ENCODE data around the gene B3GALT2. TPM values are rescaled to one million over a fixed set of nuclear protein-coding genes. Genes with fewer than 3 reads are reported as not detected.

Gene B3GALT2
- total RNA-seq, 4 donors from 2014 or later: 0.08 to 0.58 (median 0.32) TPM; not detected in 1

DNA sequence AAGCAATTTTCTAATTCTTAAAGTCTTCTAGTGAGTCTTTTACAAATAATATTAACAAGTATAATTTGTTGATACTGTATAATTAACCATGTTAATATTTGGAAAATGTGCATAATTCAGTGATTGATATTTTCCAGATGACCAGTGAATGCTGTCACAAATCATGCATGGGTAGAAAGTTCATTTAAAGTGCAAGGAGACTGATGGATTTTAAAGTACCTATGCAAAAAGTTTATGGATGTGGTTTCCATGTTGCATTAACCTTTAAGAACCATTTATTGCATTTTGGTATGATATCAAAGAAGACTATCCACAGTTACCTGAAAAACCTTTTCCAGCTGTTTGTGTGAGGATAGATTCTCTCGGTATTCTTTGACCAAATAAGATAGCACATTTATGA is 41.4 kb downstream of the B3GALT2 start:
- WGBS, 2 donors: 80 to 91% methylated on average over 1 of the region's 1 CpG
- no peak for DNase-seq (ENCODE audit: low spot score in 2 of 2)
- no peak overlapping the region for H3K4me3 ChIP-seq (ENCODE audit: low read depth, poor library complexity, severe bottlenecking)
- intact Hi-C loops (cut with DNase I; ENCODE audit: low total_unique reads): no loop called here
- TF ChIP-seq, protein P1, sequence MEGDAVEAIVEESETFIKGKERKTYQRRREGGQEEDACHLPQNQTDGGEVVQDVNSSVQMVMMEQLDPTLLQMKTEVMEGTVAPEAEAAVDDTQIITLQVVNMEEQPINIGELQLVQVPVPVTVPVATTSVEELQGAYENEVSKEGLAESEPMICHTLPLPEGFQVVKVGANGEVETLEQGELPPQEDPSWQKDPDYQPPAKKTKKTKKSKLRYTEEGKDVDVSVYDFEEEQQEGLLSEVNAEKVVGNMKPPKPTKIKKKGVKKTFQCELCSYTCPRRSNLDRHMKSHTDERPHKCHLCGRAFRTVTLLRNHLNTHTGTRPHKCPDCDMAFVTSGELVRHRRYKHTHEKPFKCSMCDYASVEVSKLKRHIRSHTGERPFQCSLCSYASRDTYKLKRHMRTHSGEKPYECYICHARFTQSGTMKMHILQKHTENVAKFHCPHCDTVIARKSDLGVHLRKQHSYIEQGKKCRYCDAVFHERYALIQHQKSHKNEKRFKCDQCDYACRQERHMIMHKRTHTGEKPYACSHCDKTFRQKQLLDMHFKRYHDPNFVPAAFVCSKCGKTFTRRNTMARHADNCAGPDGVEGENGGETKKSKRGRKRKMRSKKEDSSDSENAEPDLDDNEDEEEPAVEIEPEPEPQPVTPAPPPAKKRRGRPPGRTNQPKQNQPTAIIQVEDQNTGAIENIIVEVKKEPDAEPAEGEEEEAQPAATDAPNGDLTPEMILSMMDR (IDR thresholded peaks at IDR 0.05): no peak
- TF ChIP-seq POLR2A (IDR thresholded peaks at IDR 0.05): no peak

DNA sequence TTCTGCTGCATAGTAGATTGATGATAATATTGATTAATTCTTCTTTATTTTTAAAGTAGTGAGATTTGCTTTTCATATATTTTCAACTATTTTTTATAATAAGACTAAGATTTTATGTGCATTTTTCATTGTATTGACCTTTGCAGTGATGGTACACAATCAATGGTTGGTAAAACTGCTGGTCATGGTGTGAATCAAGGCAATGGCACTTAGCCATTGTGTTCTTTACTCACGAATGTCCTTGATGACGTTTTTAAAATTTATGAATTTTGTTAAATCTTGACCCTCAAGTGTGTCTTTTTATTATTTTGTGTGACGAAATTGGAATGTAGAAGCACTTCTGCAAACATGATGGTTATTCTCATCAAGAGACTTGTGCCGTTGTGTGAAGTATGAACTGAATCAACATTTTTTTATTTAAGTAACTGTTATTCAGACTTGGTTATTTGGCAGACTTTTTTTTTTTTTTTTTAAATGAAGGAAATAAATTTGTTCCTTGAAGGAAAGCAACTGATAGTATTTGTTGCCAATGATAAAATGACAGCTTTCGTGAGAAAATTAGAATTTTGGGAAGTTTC is 42.0 kb downstream of the B3GALT2 start:
- intact Hi-C loops (cut with DNase I; ENCODE audit: low total_unique reads): no loop called here
- no peak for DNase-seq (ENCODE audit: low spot score in 2 of 2)
- TF ChIP-seq, protein P1 (IDR thresholded peaks at IDR 0.05): no peak
- TF ChIP-seq POLR2A (IDR thresholded peaks at IDR 0.05): no peak

DNA sequence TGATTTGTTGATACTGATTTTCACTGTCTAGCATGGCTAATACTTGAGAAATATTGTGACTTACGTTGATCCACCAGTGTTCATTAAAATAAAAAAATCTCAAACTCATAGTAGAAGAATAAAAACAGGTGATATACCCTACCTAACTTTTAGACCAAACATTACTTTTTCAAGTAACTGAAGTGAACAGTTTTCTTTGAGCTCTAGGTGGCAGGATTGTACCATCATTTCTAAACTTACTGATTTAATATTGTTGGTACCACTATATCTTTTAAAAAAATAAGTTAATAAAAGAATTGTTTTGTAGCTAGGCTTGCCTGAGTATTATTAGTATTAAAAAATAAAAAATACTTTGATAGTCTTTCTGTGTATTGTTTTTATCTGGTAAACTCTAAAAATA is 43.1 kb downstream of the B3GALT2 start:
- DNase-seq (ENCODE audit: low spot score in 2 of 2): no peak
- no peak for TF ChIP-seq POLR2A (IDR thresholded peaks at IDR 0.05)
- TF ChIP-seq, protein P1 (IDR thresholded peaks at IDR 0.05): no peak
- no peak overlapping the region for H3K4me3 ChIP-seq (ENCODE audit: low read depth, poor library complexity, severe bottlenecking)
- 81 to 86% methylated on average over 1 of the region's 1 CpG for WGBS, 2 donors
- intact Hi-C loops (cut with DNase I; ENCODE audit: low total_unique reads): no loop called here

More for the DNA sequence above, 42.0 kb downstream of the B3GALT2 start:
- H3K4me3 ChIP-seq (ENCODE audit: low read depth, poor library complexity, severe bottlenecking): no peak overlapping the region
- 74 to 78% methylated on average over 5 of the region's 5 CpGs for WGBS, 2 donors

DNA sequence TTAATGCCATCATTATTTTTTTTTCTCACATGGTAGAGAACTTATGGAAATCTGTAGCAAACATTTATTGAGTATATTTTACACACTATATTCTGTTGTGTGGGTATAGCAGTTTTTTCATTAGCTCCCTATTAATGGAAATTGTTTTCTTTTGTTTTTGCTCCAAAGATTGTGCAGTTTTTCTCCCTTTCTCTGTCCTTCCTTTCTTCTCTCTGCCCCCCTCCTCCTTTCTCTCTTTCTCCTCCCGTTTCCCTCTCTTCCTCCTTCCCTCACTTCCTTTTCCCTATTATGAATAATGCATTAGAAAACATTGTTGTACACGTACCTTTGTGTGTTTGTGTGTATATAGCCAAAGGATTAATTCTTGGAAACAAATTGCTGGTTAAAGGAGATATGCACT is 44.0 kb downstream of the B3GALT2 start:
- no peak for TF ChIP-seq POLR2A (IDR thresholded peaks at IDR 0.05)
- TF ChIP-seq, protein P1 (IDR thresholded peaks at IDR 0.05): no peak
- DNase-seq (ENCODE audit: low spot score in 2 of 2): no peak
- no peak overlapping the region for H3K4me3 ChIP-seq (ENCODE audit: low read depth, poor library complexity, severe bottlenecking)
- WGBS, 2 donors: 56 to 57% methylated on average over 2 of the region's 2 CpGs
- intact Hi-C loops (cut with DNase I; ENCODE audit: low total_unique reads): no loop called here

DNA sequence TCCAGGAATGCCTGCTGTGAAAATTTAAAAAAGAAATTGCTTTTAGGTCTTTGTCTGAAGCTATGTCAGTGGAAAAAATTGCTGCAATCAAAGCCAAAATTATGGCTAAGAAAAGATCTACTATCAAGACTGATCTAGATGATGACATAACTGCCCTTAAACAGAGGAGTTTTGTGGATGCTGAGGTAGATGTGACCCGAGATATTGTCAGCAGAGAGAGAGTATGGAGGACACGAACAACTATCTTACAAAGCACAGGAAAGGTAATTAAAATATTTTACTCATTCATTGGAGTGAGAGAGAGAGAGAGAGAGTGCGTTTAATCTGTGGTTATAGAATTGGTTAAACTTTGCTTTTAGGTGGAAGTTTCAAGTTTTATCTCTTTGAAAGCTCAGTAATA is 44.6 kb downstream of the B3GALT2 start:
- H3K4me3 ChIP-seq (ENCODE audit: low read depth, poor library complexity, severe bottlenecking): no peak overlapping the region
- no peak for TF ChIP-seq POLR2A (IDR thresholded peaks at IDR 0.05)
- TF ChIP-seq, protein P1 (IDR thresholded peaks at IDR 0.05): no peak
- no peak for DNase-seq (ENCODE audit: low spot score in 2 of 2)
- WGBS, 2 donors: 62 to 73% methylated on average over 3 of the region's 3 CpGs
- intact Hi-C loops (cut with DNase I; ENCODE audit: low total_unique reads): no loop called here

DNA sequence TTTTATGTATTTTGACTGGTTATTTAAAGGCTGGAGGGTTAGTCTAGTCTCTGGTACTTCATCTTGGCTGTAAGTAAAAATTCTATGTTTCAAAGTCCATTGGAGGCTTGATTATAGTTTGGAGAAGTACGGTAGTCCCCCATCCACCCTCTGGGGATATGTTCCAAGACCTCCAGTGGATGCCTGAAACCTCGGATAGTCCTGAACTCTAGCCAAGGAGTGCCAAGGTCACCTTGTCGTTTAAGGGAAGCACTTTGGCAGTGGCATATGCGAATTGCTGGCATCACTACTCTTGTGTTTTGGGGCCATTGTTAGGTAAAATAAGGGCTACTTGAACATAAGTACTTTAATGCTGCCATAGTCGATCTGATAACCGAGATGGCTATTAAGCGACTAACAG is 46.2 kb downstream of the B3GALT2 start:
- no peak for DNase-seq (ENCODE audit: low spot score in 2 of 2)
- TF ChIP-seq, protein P1 (IDR thresholded peaks at IDR 0.05): no peak
- TF ChIP-seq POLR2A (IDR thresholded peaks at IDR 0.05): no peak
- no peak overlapping the region for H3K4me3 ChIP-seq (ENCODE audit: low read depth, poor library complexity, severe bottlenecking)
- intact Hi-C loops (cut with DNase I; ENCODE audit: low total_unique reads): no loop called here
- 86 to 90% methylated on average over 7 of the region's 7 CpGs for WGBS, 2 donors

All from lower leg skin (tissue), 4 donors.